ENCODE results near the gene EEFSEC.

DNA sequence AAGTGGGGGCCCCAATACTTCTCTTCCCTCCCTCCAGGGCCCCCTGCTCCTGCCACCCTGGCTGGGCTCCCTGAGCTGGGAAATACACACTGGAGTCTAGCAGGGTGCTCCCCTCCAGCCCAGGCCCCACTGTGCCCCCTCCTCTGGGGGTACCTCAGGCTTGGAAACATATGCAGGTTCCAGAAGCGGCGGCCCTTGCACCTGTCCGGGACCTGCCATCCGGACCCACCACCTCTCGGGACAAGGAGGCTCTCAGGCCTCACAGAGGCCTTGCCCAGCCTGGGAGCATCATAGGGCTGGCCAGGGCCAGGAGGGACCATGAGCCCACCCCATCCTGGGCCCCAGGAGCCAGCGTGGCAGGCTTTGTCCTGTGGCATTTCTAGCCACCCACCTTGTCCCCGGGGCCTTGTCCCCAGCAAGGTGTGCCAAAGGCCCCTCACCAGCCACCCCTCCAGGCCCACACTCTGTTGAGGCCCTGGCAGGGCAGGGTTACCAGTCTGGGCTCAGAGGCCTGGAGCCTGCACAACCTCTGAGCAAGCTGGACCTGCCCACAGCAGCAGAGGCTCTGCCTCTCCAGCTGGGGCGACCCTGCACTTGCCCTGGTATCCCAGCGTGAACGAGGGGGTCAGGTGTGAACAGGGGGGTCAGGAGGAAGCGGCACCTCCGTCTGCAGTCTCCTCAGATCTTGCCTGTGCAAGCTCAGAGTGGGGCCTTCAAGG is 267.6 kb downstream of the EEFSEC start:
- TF ChIP-seq, protein P1, sequence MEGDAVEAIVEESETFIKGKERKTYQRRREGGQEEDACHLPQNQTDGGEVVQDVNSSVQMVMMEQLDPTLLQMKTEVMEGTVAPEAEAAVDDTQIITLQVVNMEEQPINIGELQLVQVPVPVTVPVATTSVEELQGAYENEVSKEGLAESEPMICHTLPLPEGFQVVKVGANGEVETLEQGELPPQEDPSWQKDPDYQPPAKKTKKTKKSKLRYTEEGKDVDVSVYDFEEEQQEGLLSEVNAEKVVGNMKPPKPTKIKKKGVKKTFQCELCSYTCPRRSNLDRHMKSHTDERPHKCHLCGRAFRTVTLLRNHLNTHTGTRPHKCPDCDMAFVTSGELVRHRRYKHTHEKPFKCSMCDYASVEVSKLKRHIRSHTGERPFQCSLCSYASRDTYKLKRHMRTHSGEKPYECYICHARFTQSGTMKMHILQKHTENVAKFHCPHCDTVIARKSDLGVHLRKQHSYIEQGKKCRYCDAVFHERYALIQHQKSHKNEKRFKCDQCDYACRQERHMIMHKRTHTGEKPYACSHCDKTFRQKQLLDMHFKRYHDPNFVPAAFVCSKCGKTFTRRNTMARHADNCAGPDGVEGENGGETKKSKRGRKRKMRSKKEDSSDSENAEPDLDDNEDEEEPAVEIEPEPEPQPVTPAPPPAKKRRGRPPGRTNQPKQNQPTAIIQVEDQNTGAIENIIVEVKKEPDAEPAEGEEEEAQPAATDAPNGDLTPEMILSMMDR (IDR thresholded peaks at IDR 0.05; ENCODE audit: low read depth, low read length) = no peak
- TF ChIP-seq EZH2phosphoT487 (IDR thresholded peaks at IDR 0.05; ENCODE audit: low read depth) = no peak

All from OCI-LY3 (cell line).